Epithelial cell of esophagus (primary cell): Measurements from ENCODE around the gene IGSF9B.

Source experiments
- DNase-seq: peaks from one replicate; pipeline ENCODE4 v3.0.0; 2010; ENCODE audit warnings: low read depth
- H3K4me3 ChIP-seq: 2 replicates; pipeline ENCODE4 v1.5.1; 2011; ENCODE audit warnings: mild to moderate bottlenecking, low read length, control low read depth
- CTCF ChIP-seq: IDR thresholded peaks from 2 replicates; pipeline ENCODE4 v1.5.1; 2011; ENCODE audit warnings: low read depth, mild to moderate bottlenecking, low read length, control low read depth, inconsistent platforms; ENCODE audit not compliant: insufficient read depth; ENCODE audit errors: missing control alignments

IGSF9B gene

GRCh38 chr11:133896642-133897330 lies 60.0 kb downstream of the IGSF9B start:
- no peak overlapping the region for H3K4me3 ChIP-seq
- no peak for DNase-seq
- TF ChIP-seq CTCF: no peak

GRCh38 chr11:133896028-133896427 lies 60.7 kb downstream of the IGSF9B start:
- DNase-seq: no peak
- no peak for TF ChIP-seq CTCF
- no peak overlapping the region for H3K4me3 ChIP-seq

- no peak for DNase-seq
- TF ChIP-seq CTCF: no peak
- no peak overlapping the region for H3K4me3 ChIP-seq
These were observed 61.2 kb downstream of the IGSF9B start for GRCh38 chr11:133895551-133895950.

GRCh38 chr11:133895061-133895479 lies 61.7 kb downstream of the IGSF9B start:
- H3K4me3 ChIP-seq: no peak overlapping the region
- no peak for DNase-seq
- TF ChIP-seq CTCF: no peak

- no peak for DNase-seq
- no peak for TF ChIP-seq CTCF
- H3K4me3 ChIP-seq: no peak overlapping the region
These were observed 63.4 kb downstream of the IGSF9B start for GRCh38 chr11:133893381-133893780.

GRCh38 chr11:133892584-133893380 lies 64.0 kb downstream of the IGSF9B start:
- no peak for TF ChIP-seq CTCF
- H3K4me3 ChIP-seq: no peak overlapping the region
- no peak for DNase-seq
